Activated CD4-positive, alpha-beta T cell treated with anti-CD3 and anti-CD28 coated beads, Interleukin-2, amount 50 U/mL, for 1 hour (primary cell): Measurements from ENCODE around the gene HLA-DMB.
A peak's percentile ranks its signal among the peaks of the same experiment; 100 is the strongest.

ENCODE experiments used
- DNase-seq: peaks from one replicate; pipeline ENCODE4 v3.0.0-alpha.2; 2020

Gene HLA-DMB

DNA sequence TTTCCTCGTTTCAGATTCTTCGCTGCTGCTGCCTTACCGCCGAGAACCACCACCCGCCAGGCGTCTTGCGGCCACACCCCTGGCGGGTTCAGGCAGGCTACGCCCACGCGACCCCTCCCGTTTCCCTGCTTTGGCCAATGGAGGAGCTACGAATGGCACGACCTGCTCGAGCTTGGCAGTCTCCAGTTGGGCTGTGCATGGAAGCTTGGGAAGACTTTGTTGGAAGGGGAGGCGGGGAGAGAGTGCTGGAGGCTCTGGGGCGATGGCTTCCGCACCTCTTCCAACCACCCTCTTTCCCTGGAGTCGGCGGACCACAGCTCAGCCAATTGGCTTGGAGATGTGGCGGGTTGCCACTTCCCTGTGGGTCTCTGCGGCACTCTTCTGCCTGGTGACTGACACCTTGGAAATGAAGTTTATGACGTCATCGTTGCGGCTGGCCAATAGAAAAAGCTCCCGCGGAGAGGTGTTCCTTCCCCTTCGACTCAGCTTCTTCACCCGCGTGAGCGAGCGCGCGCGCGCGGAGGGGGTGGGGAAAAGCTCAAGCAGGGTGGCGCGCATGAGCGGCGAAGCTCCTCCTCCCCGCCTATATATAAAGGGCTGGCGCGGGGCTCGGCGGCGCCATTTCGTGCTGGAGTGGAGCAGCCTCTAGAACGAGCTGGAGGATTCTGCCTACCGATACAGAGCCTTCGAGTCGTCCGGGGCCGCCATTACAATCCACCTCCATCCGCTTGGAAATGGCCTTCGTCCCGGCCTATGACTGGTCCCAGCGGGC is 30.9 kb upstream of the HLA-DMB start:
- DNase-seq, result peak; percentile 99

DNA sequence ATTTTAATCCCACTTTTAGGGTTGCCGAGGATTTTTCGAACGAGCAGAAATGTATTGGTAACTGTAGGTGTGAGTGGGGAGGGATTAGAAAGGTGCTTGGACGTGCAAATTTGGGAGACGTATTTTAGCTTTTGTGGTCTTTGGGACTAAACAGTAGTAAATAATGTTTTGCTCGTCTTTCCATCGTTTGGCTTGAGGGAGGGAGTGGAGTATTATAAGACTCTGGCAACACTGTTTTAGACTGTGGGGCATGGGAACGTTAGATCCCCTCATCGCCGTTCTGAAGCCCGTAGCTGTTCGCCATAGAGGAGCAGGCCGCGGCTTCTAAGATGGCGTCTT is 30.4 kb upstream of the HLA-DMB start:
- no peak for DNase-seq

DNA sequence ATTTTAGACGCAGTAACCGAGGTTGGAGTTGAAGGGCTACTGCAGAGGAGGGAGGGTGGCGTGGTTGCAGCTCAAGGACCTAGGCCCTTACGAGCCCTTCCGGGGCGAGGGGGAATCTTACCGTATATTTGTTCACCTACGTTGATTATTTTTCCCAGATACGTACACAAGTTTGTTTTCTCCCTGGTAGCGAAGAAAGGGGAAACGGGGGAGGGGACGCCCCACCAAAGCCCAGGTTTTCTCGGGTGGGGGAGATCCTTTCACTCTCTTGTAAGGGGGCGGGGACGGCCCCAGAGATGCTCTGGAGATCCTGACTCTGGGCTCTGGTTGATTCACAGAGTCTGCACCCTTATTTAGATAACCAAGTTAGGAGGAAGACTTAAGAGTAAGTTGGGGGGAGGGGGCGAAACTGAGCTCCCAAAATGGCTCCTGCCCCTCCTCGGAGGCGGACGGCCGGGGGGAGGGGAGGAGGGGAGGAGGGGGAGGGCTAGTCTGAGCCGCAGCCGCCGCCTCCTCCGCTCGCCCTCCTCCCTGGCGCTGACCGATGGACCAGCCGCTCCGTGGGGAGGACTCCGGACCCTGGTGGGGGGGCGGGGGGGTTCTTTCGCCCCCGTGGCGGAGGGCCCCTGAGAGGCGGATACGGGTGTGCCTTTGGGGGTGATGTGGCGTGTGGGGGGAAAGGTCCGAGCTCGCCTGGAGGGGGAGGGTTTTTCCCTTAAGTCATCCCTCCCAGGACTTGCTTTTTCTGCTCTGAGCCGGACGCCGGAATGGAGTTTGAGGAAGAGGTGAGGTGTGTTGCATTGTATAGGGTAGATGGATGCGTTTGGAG is 29.8 kb upstream of the HLA-DMB start:
- peak; percentile 70 for DNase-seq

DNA sequence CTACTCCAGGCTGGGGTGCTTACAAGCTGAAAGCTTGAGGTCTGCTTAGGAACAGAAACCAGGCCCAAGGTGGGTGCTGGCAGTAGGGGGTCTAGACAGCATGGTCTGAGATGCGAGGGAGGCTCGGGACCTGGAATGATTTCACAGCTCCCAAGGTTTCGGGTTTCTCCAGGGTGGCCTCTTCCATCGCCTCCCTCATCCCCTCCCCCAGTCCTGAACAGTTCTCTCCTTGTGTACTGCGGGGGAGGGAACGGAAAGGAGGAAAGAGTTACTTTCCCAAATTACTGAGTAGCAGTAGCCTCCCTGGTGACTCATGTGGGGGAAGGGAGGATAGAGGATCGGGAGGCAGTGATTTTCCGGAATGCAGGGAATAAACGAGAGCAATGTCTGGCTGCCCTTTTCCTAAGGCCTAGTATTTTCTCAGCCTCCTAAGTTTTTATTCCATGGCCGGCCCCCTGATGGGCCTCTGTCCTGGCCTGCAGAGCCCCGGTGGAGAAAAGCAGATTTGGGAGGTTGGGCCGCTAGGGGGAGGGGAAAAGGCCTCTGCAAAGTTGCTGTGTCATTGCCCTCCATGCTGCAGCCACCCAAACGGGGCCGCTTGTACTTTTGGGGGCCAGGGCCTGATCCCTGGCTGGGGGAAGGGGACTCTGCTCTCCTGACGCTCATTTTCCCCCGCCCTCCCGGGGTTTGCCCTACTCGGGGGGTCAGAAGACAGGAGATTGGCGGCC is 29.0 kb upstream of the HLA-DMB start:
- peak; percentile 59 for DNase-seq

DNA sequence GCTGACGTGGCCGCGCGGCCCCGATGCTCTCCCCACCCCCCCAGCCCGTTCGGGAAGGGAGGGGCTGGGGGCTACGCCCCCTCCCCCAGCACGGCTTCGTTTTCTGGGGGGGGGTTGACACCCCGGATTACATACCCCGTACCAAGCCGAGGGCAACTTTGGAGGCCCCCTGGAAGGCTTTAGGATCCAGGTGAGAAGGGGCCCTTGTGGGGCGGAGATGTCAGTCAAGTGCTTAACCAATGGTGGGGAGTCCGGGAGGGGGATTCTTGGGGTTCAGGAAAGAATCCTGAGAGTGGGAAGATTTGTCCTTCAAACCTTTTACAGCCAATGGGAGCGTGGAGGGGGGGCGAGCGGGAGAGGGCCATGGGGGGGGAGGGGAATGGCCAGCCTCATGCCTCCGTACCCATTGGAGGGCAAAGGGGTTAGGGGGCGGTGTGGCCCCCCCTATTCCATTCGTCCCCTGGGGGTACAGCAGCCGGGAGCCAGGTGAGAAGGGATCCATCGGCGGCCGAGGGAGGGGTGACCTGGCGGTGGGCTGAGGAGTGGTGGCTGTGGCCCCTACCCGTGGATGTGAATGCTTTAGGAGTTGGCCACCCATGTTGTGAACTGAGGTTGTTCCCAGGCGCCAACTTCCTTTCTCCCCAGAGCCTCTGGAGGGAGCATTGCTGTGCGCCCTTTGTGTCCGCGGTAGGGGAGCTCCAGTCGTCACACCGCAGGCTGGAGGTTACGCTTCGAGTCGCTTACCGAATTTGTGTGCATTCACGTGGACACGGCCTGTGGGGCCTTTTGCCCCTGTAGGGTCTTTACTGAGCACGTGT is 28.2 kb upstream of the HLA-DMB start:
- DNase-seq, result peak; percentile 44

GRCh38 chr6:32968093-32968866 is 27.5 kb upstream of the HLA-DMB start, which contains the start of gene BRD2:
Gene BRD2 (plus strand): TSS chr6:32968594. CDS start chr6:32972899, 4,305 bp downstream.
- DNase-seq, result peak; percentile 93

DNA sequence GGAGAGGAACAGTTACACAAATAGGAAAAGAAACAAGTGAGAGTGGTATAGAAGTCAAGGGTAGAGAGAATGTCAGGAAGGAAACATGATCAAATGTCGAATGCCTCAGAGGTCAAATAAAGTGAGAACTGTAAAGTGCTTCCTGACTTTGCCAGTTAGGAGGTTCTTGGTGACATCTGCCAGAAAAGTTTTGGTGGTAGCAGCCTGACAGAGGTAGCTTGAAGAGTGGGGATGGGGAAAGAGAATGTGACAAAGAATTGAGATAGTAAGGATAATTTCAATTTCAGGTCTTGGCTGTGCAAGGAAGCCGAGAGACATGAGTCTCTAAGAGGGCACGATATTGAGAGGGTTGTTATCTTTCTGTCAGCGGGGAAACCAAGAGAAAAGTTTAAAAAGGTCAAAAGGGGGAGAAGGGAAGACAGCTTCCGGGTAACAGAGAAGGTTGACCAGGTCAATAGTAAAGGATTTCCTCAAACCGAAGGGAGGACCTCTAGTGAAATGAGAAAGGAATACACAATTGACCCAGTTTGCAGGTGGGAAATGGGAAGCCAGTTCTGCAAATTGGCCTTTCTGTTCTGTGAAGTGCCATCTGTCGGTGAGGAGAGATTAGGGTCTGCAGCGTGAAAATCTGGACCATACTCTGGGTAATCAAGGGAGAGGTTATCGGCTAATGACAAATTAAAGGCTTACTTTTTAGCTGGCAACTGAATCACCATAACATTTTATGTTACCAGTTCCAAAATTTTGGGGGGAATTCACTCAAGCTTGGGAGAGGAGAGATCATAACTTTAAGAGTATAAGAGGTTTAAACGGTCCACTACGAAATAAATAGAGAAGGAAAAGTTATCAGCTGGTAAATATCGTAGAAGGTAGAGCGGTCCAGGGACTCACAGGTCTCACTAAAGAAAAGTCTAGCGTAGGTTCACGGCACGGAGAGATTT is 26.6 kb upstream of the HLA-DMB start:
- DNase-seq, result peak; percentile 29

- DNase-seq, result no peak
Observed at GRCh38 chr6:32964776-32965175, 23.9 kb upstream of the HLA-DMB start.

- DNase-seq, result no peak
Observed at GRCh38 chr6:32963866-32964265, 23.0 kb upstream of the HLA-DMB start.

- no peak for DNase-seq
Observed at GRCh38 chr6:32962213-32962826, 21.5 kb upstream of the HLA-DMB start.

DNA sequence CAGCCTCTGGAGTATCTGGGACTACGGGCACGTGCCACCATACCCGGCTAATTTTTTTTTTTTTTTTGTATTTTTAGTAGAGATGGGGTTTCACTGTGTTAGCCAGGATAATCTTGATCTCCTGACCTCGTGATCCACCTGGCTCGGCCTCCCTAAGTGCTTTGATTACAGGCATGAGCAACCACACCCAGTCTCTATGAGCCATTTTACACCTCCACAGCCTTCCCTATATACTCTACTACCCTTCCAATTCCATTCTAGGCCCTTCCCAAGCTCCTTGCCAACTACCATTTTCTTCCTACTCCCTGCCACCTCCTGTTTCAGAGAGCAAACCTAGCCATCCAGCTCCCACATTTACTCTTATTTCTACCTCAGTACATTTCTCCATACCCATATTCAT is 19.7 kb upstream of the HLA-DMB start:
- no peak for DNase-seq

- DNase-seq, result no peak
Observed at GRCh38 chr6:32956176-32956575, 15.3 kb upstream of the HLA-DMB start.

GRCh38 chr6:32954986-32955802 is 14.4 kb upstream of the HLA-DMB start:
- DNase-seq, result no peak

DNA sequence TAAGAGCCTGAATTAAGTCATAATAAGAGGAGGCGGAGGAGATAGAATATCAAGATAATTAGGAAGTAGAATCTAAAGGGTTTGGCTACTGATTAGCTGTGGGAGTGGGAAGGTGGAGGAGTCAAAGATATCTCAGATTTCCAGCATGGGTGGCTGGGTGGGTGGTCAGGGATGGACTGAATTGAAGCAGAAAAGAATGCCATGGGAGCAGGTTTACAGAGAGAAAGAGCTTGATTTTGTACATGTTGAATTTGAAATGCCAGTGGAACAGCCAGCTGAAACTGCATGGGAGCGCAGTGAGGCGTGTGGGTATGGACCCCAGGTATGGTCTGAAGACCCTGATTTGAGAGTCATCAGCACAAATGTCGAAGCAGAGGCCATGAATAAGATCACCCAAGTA is 13.4 kb upstream of the HLA-DMB start:
- DNase-seq, result no peak

DNA sequence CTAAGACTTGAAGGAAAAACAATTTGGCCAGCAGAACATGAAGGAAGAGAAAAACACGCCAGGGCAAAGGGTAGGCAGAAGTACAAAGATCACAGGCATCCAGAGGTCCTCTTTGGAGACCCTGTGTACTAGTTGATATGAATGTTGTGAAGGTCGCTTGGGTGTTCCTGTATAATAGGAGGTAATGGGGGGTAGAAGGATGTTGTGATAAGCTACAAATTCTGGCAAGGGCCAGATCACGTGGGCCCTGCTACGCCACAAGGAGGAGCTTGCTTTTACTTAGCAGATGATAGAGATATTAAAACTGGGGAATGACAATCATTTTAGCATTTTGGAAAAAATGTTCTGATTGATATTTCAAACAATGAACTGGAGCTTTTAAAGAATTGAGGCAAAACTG is 12.9 kb upstream of the HLA-DMB start:
- no peak for DNase-seq

DNA sequence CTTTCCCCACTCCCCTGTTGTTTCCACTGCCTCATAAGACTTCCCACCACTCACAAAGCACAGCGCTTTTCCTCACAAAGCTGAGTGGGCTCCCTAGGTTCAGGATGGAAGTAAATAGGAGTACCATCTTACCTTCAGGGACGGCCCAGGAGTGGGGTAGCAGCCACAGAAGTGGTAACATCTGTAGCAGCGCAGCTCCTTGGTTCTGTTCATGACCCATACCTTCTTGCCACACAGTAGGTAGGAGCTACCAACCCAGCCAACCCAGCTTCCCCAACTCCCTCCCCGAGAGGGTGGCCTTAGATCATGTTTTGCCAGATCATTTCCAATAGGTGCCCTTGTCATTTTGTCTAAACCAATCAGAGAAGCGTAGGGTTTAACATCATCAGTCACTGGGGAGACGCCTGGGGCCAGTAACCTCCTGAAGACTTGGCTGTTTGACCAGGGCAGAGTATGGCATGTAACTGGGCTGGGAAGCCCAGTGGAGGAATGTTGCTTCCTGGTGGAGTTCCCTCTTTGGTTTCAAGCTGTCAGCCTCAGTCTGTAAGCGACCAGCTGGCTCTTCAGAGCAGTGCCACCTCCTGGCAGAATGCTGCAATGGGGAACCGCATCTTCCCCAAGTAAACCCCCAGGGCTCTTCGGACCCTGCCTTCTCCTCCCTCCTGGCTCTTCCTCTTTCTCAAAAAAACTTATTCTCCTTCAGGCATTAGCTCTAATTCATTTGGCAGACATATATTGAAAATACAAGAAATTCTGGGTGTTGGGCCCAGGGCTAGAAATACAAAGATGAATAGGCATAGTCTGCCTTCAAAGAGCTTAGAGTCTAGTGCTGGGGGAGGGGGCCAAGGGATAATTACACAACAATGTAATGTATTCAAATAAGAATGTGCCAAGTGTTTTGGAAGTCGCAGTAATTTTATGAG is 12.2 kb upstream of the HLA-DMB start, which contains the start of gene HLA-DMA:
TSS of gene HLA-DMA (minus strand) at position 281 of the 923 bp plus-strand sequence. CDS start at position 220, 61 bp downstream.
- DNase-seq, result peak; percentile 68

DNA sequence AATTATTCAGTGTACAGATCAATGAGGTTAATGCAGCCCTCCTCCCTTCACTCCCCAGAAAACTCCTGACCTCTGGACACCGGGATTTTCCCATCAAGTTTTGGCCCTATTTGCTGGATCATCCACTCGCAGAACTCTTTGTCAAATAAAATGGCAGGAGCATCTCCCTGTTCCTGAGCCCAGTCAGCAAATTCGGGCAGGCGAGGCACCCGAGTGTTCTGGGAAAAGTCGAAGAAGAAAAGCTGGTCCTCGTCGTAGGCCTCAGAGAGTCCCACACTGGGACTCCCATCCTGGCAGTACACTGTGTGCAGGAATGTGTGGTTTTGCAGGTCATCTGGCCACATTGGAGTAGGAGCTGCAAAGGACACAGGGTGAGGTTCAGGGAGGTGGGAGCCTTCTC is 9.6 kb upstream of the HLA-DMB start:
- no peak for DNase-seq

DNA sequence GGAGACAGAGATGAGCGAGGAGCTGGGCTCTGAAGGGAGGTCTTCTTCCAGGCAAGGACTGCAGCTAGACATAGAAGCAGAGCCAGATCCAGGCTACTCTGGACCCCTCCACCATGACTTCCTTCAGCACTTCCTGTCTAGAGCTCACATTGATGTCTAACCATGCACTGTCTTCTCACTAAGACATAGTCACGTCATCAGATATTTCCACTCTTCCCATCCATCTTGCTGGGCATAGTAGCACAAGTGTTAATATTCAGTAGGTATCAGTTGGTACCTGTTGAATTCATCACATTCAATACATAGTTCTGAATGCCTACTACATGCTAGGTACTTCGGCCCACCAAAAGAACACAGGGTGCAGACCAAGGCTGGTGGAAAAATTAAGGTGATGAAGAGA is 9.2 kb upstream of the HLA-DMB start:
- DNase-seq, result no peak
